Stimulated activated CD8-positive, alpha-beta memory T cell treated with anti-CD3 and anti-CD28 coated beads, Interleukin-12 subunit alpha, Interleukin-12 subunit beta, amount 100 ng/mL, for 1 hour (primary cell): ENCODE results near the gene FHIT.

ENCODE experiments used
- DNase-seq: peaks from one replicate; pipeline ENCODE4 v3.0.0-alpha.2; 2020; ENCODE audit warnings: low read depth

The FHIT gene

GRCh38 chr3:60160111-60160821, 1091.0 kb downstream of the FHIT start:
- DNase-seq, result no peak

- no peak for DNase-seq
Observed at GRCh38 chr3:60158035-60158434, 1093.2 kb downstream of the FHIT start.

GRCh38 chr3:60154011-60154410, 1097.2 kb downstream of the FHIT start:
- DNase-seq, result no peak

GRCh38 chr3:60153221-60153999, 1097.8 kb downstream of the FHIT start:
- no peak for DNase-seq

- DNase-seq, result no peak
Observed at GRCh38 chr3:60149501-60149900, 1101.8 kb downstream of the FHIT start.

GRCh38 chr3:60147249-60147950, 1103.9 kb downstream of the FHIT start:
- DNase-seq, result no peak

- no peak for DNase-seq
Observed at GRCh38 chr3:60146121-60146520, 1105.1 kb downstream of the FHIT start.

GRCh38 chr3:60144071-60144470, 1107.2 kb downstream of the FHIT start:
- no peak for DNase-seq

- no peak for DNase-seq
Observed at GRCh38 chr3:60142009-60142408, 1109.2 kb downstream of the FHIT start.

GRCh38 chr3:60140160-60140559, 1111.1 kb downstream of the FHIT start:
- no peak for DNase-seq

- DNase-seq, result no peak
Observed at GRCh38 chr3:60136601-60137000, 1114.7 kb downstream of the FHIT start.

- no peak for DNase-seq
Observed at GRCh38 chr3:60135474-60135873, 1115.8 kb downstream of the FHIT start.

GRCh38 chr3:60133269-60134162, 1117.7 kb downstream of the FHIT start:
- no peak for DNase-seq

GRCh38 chr3:60131618-60132017, 1119.6 kb downstream of the FHIT start:
- no peak for DNase-seq

GRCh38 chr3:60126511-60127304, 1124.5 kb downstream of the FHIT start:
- DNase-seq, result no peak

GRCh38 chr3:60125686-60126085, 1125.6 kb downstream of the FHIT start:
- DNase-seq, result no peak

GRCh38 chr3:60120245-60120644, 1131.0 kb downstream of the FHIT start:
- DNase-seq, result no peak

GRCh38 chr3:60114191-60114590, 1137.1 kb downstream of the FHIT start:
- no peak for DNase-seq

GRCh38 chr3:60107275-60107674, 1144.0 kb downstream of the FHIT start:
- no peak for DNase-seq

GRCh38 chr3:60102154-60102553, 1149.1 kb downstream of the FHIT start:
- DNase-seq, result no peak

- no peak for DNase-seq
Observed at GRCh38 chr3:60101621-60102020, 1149.6 kb downstream of the FHIT start.
